DMS153 treated with DMSO at 0.1 percent for 48 hours (cell line): ENCODE measurements around the gene PIGV.

Experiments used
- DNase-seq: peaks from one replicate; lab custom pipeline; 2025; ENCODE audit not compliant: unreplicated experiment; lab: John Stamatoyannopoulos, UW

The PIGV gene

DNA sequence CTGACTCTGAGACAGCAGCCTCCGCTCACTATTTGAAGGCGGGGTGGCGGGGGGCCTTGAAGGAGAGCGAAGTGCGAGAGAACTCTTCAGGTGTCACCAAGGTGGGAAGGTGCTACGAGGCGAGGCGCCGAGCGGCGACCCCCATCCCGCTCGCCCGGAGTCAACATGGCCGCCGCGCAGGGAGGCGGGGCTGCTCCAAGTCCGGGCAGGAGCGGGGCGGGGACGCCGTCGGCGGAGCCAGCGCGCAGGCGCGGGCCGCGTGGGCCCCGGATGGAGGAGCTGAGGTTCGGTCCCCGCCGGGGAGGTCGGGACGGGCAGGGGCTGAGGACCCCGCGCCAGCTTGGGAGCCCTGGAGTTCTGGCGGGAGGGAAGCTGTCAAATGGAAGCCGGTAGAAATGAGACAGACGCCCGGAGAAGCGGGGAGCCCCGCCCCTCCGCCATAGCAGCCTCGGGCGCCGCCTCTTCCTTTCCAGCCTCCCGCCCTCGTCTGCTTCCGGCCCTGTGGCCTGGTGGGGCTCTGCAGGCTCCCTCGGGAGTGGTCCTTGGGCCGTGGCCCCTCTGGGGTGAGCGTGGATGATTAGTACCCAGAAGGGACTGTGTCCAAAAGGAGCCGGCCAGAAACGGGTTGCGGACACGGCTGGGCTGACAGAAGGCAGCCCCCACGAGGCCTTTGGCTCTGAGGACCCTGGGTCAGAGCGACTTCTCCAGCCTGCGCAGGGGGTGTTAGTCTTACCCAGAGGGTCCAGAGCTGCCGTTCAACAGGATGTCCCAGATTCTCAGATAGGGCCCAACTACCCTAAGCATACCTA, at the start of gene PIGV:
PIGV (plus strand) TSS at position 245 of the 809 bp plus-strand sequence. CDS start 2,866 bp downstream, outside the sequence.
- DNase-seq: peak; percentile 97

DNA sequence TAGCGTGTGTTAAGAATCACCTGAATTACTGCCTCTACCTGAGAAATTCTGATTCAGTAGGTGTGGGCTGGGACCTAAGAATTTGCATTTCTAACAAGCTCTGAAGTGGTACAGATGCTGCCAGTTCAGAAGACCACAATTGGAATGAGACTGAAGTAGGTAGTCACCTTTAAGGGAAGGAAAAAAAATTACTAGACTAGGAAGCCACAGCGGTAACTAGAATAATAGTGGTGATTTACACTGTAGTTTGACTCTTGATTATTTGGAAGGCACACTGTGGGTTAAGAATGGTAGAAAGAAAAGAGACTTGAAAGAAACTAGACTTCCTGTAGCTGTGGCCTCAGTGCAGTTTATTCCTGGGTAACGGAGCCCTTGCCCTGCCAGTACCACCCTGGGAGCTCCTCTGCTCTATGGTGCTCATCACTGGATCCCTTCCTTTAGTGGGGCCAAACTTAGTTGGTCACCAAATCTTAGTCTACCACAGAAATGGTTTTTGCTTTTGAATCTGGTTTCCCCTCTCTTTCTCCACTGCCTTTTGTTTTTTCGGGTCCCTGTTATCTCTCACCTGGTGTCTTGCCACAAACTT, 48.3 kb upstream of the PIGV start:
- no peak for DNase-seq

DNA sequence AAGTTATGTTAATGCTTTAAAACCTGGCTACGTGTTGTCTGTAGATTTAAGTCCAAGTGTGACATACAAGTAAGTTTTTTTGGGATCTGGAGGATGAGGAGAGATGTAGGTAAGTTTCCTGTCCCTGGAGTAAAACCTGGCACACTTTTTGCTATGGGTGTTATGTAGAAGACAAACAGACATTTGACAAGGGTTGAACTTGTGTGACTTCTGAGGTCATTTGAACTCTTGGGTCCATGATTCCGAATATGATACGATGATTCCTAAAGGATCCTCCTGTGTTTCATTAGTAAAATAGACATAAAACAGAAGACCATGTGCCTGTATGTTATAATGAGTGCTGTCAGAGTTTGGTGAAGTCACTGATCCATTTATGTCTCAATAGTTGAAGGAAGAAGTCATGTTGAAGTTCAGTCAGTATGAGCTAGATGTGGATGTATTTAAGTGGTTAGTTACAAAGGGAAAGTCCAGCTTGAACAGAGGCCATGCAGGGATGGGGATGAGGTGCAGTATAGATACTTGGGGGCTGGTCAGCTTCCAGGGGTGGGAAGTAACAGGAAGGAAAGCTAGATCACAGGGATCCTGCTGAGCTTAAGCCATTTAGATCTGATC, 47.6 kb upstream of the PIGV start:
- DNase-seq: no peak

- DNase-seq: no peak
Observed at GRCh38 chr1:26740952-26741351, 46.8 kb upstream of the PIGV start.

DNA sequence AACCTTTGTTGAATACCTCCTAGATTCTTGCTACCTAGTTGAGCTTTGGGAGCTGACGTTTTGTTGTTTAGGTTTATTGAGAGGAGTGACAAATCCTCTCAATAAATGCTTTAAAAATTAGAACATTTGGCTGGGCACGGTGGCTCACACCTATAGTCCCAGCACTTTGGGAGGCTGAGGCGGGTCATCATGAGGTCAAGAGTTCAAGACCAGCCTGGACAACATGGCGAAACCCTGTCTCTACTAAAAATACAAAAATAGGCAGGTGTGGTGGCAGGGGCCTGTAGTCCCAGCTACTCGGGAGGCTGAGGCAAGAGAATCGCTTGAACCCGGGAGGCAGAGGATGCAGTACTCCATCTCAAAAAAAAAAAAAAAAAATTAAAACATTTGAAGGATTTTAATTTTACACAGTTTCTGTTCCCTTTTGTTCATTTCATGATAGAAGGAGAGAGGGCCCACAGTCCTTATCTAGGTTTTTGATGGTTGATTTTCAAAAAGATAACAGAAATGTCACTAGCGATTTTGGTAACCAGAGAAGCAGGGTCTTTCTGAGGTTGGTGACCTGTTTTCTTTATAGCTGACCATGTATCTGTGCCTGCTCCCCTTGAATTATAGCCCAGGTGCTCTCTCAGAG, 44.2 kb upstream of the PIGV start:
- no peak for DNase-seq

- peak; percentile 96 for DNase-seq
Observed at GRCh38 chr1:26744075-26744959, 43.4 kb upstream of the PIGV start.

GRCh38 chr1:26745191-26745590, 42.6 kb upstream of the PIGV start:
- no peak for DNase-seq

- no peak for DNase-seq
Observed at GRCh38 chr1:26747048-26747447, 40.7 kb upstream of the PIGV start.

GRCh38 chr1:26748351-26748750, 39.4 kb upstream of the PIGV start:
- no peak for DNase-seq

GRCh38 chr1:26749458-26749857, 38.3 kb upstream of the PIGV start:
- no peak for DNase-seq

GRCh38 chr1:26750428-26750827, 37.3 kb upstream of the PIGV start:
- DNase-seq: no peak

- no peak for DNase-seq
Observed at GRCh38 chr1:26752519-26752918, 35.2 kb upstream of the PIGV start.

DNA sequence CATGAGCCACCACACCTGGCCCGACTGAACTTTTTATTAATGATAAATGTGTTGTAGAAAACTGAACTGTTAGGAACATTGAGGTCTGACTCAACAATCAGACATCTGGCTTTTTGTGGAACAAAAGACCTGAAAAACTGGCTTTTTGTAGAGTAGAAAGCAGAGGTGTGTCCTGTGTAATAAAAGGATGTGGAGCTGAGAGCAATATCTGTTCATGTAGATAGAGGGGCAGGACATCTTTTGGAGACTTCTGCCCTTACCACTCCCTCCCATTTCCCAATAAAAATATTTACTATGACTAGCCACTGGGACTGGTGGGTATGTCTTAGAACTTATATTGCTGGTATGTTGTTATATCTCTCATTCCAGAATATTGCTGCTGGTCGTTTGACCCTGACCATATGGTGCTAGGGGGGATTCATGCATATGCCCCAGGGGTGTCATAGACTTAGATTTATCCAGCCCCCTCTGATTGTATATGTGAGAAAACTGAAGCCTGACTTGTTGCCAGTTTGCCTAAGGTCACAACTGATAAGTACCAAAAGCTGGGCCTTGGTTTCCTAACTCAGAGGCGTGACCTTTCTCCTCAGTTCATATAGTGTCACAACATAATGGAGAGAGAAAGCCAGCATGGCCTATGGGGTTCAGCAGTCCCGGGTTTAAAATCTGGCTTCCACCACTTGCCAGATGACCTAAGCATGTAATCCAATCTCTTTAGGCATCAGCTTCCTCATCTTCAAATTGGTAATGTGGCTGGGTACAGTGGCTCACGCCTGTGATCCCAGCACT, 33.5 kb upstream of the PIGV start:
- DNase-seq: no peak

- no peak for DNase-seq
Observed at GRCh38 chr1:26758358-26758757, 29.4 kb upstream of the PIGV start.

GRCh38 chr1:26759531-26759930, 28.2 kb upstream of the PIGV start:
- no peak for DNase-seq

- no peak for DNase-seq
Observed at GRCh38 chr1:26761217-26761616, 26.5 kb upstream of the PIGV start.

DNA sequence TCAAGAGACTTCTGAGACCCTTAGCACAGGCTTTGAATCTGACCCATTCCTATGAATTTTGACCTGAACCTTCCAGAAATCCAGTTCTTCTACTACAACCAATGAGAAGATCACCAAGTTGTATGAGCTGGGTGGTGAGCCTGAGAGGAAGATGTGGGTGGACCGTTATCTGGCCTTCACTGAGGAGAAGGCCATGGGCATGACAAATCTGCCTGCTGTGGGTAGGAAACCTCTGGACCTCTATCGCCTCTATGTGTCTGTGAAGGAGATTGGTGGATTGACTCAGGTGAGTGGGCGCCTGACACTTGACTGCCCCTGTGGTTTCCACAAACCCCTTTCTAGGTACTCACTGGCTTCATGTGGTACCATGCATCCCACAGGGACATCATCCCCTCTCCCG, 20.0 kb upstream of the PIGV start:
- no peak for DNase-seq

DNA sequence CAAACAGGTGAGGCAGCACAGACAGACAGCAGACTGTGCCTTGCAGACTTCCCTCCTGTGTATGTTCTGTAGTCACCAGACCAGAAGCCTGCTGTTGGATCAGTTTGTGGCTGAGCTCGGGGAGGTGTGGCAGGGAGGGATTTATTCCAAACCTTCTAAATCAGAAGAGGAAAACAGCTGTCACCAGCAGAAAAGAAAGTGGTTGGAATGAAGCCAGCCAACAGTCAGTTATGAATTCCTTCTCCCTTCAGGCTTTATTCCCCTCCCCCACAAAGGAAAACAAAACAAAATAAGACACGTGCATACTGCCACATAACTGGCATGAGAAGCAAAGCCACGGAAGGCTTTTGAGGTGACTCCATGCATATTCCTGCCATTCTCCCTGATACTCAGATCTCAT, 19.0 kb upstream of the PIGV start:
- no peak for DNase-seq

- no peak for DNase-seq
Observed at GRCh38 chr1:26771285-26771642, 16.5 kb upstream of the PIGV start.

DNA sequence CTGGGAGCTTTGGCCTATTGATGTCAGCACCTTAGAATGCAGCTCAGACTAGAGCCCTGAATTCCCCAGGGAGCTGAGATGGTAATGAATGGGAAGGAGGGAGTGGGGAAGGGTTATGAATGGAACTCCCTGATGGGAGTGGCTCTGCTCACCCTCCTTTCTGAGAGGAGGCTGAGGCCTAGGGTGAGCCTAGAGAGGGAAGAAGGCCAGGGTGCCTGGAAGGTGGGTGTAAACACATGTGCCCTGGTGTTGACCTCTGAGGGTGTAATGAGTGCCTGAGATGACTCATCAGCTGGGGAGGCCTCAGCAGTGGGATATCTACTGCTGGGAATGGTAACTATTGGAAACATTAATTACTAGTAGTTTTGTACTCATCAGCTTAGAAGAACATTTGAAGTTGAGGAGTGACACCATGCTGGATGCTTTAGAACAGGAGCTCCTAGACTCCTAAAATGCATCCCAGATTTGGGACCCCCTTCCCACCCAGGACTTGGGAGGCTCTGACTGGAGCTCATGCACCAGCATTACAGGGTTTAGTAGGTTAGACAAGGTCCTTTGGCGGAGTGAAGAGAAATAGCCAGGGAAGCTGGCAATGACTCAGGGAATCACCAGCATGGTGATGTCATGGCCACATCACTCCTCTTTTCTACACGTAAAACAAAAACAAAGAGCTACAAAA, 16.0 kb upstream of the PIGV start:
- DNase-seq: no peak
